Transverse colon (tissue), 4 donors: ENCODE results near the gene POLR2E. TPM values are rescaled to one million over a fixed set of nuclear protein-coding genes. Genes with fewer than 3 reads are reported as not detected.

ENCODE experiments used
- DNase-seq: peaks from one replicate; pipeline ENCODE4 v3.0.0-alpha.2; 2019
- H3K27ac ChIP-seq, 4 donors: fragments of 200-600 bp; sonication (generic); 2 replicates each; pipeline ENCODE4 v1.5.1; 2016 to 2018; ENCODE audit warnings: inconsistent platforms in 4 of 4
- H3K27me3 ChIP-seq: fragments of 200-600 bp; sonication (generic); 2 replicates; pipeline ENCODE4 v1.5.1; 2017; ENCODE audit warnings: inconsistent platforms
- H3K36me3 ChIP-seq, 4 donors: fragments of 200-600 bp; sonication (generic); 2 replicates each; pipeline ENCODE4 v1.5.1; 2017 to 2019; ENCODE audit warnings: inconsistent platforms in 4 of 4
- H3K4me1 ChIP-seq, 4 donors: fragments of 200-600 bp; sonication (generic); 2 replicates each; pipeline ENCODE4 v1.5.1; 2017 to 2020; ENCODE audit warnings: inconsistent platforms in 4 of 4
- H3K4me3 ChIP-seq, 4 donors: fragments of 200-600 bp; sonication (generic); 1 replicate in 1 of 4; 2 replicates in 3 of 4; pipeline versions ENCODE4 v1.5.1 to v1.6.1; 2017 to 2019; ENCODE audit warnings: inconsistent platforms in 4 of 4
- H3K9me3 ChIP-seq, 2 donors: fragments of 200-600 bp; sonication (generic); 2 replicates each; pipeline ENCODE4 v1.5.1; 2017 to 2019; ENCODE audit warnings: inconsistent platforms in 2 of 2
- EP300 ChIP-seq: sonication (generic); formaldehyde crosslinking; IDR thresholded peaks from one replicate; pipeline ENCODE4 v1.6.1; 2017; ENCODE audit warnings: antibody characterized with exemption, low read depth
- POLR2A ChIP-seq: fragments of 450-650 bp; IDR thresholded peaks from one replicate; pipeline ENCODE4 v1.6.1; 2016; ENCODE audit warnings: antibody characterized with exemption, mild to moderate bottlenecking, moderate library complexity
- POLR2AphosphoS5 ChIP-seq, 3 donors: sonication (generic); formaldehyde crosslinking; IDR thresholded peaks; one replicate each; pipeline ENCODE4 v1.6.1; 2016; ENCODE audit warnings: antibody characterized with exemption in 3 of 3
- WGBS, 2 donors: methylation state at CpG; one replicate each; pipeline ENCODE4 v1.1.5; 2018; ENCODE audit warnings: low coverage in 1 of 2; 5-methylcytosine and 5-hydroxymethylcytosine counted together
- in situ Hi-C, 4 donors: fragments of 200-750 bp; cut with MboI; loops; one replicate each; pipeline versions ENCODE4 v1.15.0 to v1.15.1; 2017; ENCODE audit warnings: low sequenced_read_pairs in 3 of 4, low pct_ligation_motif_present in 1 of 4, low pct_unique_long_range_greater_than_20kb in 1 of 4
- intact Hi-C: fragments of 100-400 bp; cut with DNase I; formaldehyde crosslinking; loops from one replicate; pipeline ENCODE4 v1.15.1; 2023; ENCODE audit warnings: low total_unique reads
- total RNA-seq, 4 donors: library from RNA; depleted of rRNA; stranded (reverse); fragments of >200 nt; gene quantifications; one replicate each; pipeline ENCODE4 v1.1.0, GENCODE V29; 2016
- TF ChIP-seq, protein P1 (sequence below), 5 experiments: fragments of 200-600 bp in 3 of 5; fragments of 450-650 bp in 2 of 5; sonication (generic) in 3 of 5; IDR thresholded peaks; 1 replicate in 2 of 5; 2 replicates in 3 of 5; pipeline ENCODE4 v1.5.1; 2016 to 2017; ENCODE audit warnings: antibody characterized with exemption in 5 of 5, inconsistent platforms in 3 of 5, mild to moderate bottlenecking in 2 of 5, moderate library complexity in 1 of 5

The POLR2E gene
- total RNA-seq, 4 donors from 2014 or later = 74.8 to 167 (median 103) TPM

DNA sequence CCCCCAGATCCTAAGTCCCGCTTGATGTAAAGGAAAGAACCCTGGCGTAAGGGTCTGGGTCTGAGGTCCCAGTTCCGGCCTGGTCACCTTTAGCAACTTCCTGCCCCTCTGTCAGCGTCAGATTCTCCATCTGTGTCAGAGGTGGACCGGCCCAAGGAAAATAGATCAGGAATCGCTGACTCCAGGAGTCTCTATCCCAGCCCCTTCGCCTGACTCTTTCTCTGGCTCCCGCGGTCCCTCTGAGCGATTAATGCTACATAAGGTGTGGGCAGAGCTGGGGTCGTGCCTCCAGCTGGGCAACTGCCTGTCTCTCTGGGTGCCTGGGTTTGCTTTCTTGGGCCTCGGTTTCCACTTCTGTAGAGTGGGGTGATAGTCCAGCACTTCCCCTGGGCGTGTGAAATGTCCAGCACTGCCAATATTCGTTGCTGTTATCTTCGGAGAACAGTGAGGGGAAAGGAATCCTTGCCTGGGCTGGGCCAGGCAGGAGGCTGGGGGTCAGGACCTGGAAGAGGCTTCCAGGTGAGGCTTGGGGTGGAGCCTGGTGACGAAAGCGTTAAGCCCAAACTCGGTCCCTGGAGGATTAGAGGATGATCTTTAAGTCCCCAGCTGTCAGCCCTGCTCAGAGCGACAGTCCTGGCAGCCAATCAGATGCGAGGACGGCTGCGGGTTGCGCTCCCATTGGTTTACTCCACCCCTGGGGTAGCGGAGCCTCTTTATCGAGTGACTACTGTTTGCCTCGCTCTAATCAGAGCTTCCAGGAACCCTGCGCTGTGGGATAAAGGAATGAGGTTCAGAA is 54.5 kb downstream of the POLR2E start:
- H3K27ac ChIP-seq = peak overlapping the region; percentile 72 to 81 (median 78)
- in situ Hi-C loops = no loop called here
- peak overlapping the region; percentile 23 to 55 (median 42) for H3K4me3 ChIP-seq
- H3K9me3 ChIP-seq = no peaks in the 10 kb centered on the region
- H3K36me3 ChIP-seq = peaks cover 0 to 8% (median 2%) of the 10 kb centered on the region in 4 donors
- H3K4me1 ChIP-seq = peaks cover 29 to 55% (median 34%) of the 10 kb centered on the region in 4 donors
- intact Hi-C loops = no loop called here
- H3K27me3 ChIP-seq = no peaks in the 10 kb centered on the region
- peak; percentile 94 for DNase-seq
- WGBS, 2 donors = 1% methylated on average over 27 of the region's 27 CpGs; no CpG with 5 or more reads in 1 of the 2 donors
- TF ChIP-seq, protein P1, sequence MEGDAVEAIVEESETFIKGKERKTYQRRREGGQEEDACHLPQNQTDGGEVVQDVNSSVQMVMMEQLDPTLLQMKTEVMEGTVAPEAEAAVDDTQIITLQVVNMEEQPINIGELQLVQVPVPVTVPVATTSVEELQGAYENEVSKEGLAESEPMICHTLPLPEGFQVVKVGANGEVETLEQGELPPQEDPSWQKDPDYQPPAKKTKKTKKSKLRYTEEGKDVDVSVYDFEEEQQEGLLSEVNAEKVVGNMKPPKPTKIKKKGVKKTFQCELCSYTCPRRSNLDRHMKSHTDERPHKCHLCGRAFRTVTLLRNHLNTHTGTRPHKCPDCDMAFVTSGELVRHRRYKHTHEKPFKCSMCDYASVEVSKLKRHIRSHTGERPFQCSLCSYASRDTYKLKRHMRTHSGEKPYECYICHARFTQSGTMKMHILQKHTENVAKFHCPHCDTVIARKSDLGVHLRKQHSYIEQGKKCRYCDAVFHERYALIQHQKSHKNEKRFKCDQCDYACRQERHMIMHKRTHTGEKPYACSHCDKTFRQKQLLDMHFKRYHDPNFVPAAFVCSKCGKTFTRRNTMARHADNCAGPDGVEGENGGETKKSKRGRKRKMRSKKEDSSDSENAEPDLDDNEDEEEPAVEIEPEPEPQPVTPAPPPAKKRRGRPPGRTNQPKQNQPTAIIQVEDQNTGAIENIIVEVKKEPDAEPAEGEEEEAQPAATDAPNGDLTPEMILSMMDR (IDR thresholded peaks at IDR 0.05) = no peak
- TF ChIP-seq EP300 (no peak), POLR2AphosphoS5 (IDR thresholded peaks at IDR 0.05) (no peak), POLR2A (no peak)

DNA sequence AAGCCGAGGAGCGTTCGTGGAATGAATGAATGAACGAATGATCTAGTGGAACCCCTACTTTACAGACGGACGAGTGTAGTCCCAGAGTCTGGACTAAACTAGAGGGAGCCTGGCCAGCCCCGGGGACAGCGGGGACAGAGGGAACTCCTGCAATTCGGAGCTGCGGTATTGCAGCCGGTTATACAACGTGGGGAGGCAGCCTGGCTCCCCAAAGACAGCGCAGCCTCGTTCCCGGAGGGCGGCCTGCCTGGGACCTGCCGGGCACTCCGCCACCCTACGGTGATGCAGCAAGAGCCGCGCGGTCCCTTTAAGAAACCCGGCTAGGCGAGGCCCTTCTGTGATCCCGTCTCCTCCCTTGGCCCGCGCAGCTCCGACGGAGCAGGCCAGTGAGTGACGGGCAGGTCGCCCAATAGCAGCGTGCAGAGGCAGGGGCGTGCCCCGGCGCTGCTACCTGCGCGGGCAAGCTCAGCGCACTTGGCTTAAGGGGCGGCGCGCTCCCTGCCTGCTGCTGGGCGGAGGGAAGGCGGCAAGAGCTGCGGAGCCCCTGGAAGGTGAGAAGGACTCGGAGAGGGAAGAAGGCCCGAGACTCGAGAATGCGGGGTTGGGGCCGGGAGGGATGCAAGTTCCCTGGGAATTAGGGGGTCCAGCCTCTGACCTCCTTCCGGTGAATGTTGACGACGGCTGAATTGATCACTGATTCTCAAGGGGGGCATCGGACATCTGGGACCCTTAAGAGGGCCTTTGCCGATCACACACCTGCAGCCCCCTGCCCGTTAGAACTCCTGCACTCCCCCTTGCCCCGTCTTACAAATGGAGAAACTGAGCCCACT is 55.3 kb downstream of the POLR2E start, which contains the start of gene ABCA7:
Gene ABCA7 (plus strand): TSS at position 462 of the 830 bp plus-strand sequence. CDS start 1,255 bp downstream, outside the sequence.
- in situ Hi-C loops (no loop called here), intact Hi-C loops (no loop called here)
- H3K4me3 ChIP-seq = peak within 1 kb of the TSS; percentile 23 to 55 (median 42)
- H3K4me1 ChIP-seq = peaks cover 29 to 55% (median 34%) of the 10 kb centered on the region in 4 donors
- WGBS, 2 donors = 2% methylated on average over 56 of the region's 56 CpGs; no CpG with 5 or more reads in 1 of the 2 donors
- DNase-seq = peak; percentile 99
- no peaks in the 10 kb centered on the region for H3K9me3 ChIP-seq
- peak within 1 kb of the TSS; percentile 72 to 81 (median 78) for H3K27ac ChIP-seq
- H3K27me3 ChIP-seq = no peaks in the 10 kb centered on the region
- TF ChIP-seq EP300 (no peak), POLR2A (peak; percentile 81), POLR2AphosphoS5 (IDR thresholded peaks at IDR 0.05) (peak; percentile 90 to 96 (median 90))
- TF ChIP-seq, protein P1 (IDR thresholded peaks at IDR 0.05) = no peak
- peaks cover 0 to 8% (median 4%) of the 10 kb centered on the region in 4 donors for H3K36me3 ChIP-seq

DNA sequence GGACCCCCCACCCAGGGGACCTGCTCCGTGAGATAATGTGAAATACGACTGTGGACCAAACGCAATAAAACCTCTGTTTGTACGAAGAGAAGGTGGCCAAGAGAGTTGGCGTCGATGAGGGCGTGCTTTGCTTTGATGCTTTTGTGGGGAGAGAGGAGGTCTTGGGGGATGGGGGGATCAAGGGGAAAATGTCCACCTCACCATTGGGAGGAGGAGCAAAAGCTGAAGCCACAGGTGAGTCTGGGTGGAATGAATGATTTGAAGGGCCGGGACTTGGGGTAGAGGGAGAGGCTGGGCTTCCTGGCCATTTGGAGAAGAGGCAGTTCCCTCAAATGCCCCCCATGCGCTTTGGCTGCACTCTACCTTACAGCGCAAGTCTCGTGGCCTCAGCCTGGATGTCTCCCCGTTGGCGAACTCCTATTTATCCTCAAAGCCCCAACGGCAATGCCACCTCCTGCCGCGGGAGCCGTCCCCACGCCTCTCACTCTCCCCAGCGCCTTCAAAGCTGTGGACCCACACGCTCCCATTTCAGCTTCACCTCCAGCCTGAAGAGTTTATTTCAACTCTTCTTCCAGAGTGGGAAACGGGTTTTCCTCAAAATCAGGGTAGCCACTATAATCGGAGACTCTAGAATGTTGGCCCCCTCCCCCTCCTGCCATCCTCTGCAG is 56.1 kb downstream of the POLR2E start:
- Histone ChIP-seq H3K27me3 (no peaks in the 10 kb centered on the region), H3K4me1 (peaks cover 29 to 55% (median 34%) of the 10 kb centered on the region in 4 donors), H3K36me3 (peaks cover 0 to 8% (median 4%) of the 10 kb centered on the region in 4 donors), H3K4me3 (peak overlapping the region in 2 of 4 donors; percentile 52 to 55), H3K27ac (peak overlapping the region; percentile 72 to 81 (median 78)), H3K9me3 (no peaks in the 10 kb centered on the region)
- in situ Hi-C loops = no loop called here
- 61 to 81% methylated on average over 5 to 22 of the region's 22 CpGs for WGBS, 2 donors
- intact Hi-C loops = no loop called here
- no peak for DNase-seq
- no peak for TF ChIP-seq POLR2AphosphoS5 (IDR thresholded peaks at IDR 0.05)
- TF ChIP-seq EP300 = no peak
- TF ChIP-seq POLR2A = no peak

DNA sequence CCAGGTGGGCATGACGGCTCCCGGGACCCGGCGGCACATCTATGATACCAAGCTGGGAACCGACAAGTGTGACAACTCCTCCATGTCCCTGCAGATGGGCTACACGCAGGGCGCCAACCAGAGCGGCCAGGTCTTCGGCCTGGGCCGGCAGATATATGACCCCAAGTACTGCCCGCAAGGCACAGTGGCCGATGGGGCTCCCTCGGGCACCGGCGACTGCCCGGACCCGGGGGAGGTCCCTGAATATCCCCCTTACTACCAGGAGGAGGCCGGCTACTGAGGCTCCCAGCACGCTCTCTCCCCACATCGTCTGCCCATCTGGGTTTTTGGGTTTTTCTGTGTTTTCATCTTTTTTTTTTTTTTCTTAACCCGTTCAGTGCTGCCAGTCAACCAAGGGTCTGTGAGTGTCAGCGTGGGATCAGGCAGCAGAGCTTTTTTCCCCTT is 57.5 kb downstream of the POLR2E start:
- WGBS, 2 donors = 66% methylated on average over 22 of the region's 22 CpGs; no CpG with 5 or more reads in 1 of the 2 donors
- DNase-seq = peak; percentile 13
- H3K36me3 ChIP-seq = peaks cover 0 to 8% (median 4%) of the 10 kb centered on the region in 4 donors
- in situ Hi-C loops (no loop called here), intact Hi-C loops (no loop called here)
- no peak overlapping the region for H3K4me3 ChIP-seq
- H3K4me1 ChIP-seq = peaks cover 26 to 47% (median 29%) of the 10 kb centered on the region in 4 donors
- H3K27me3 ChIP-seq = no peaks in the 10 kb centered on the region
- H3K27ac ChIP-seq = peak overlapping the region; percentile 18 to 79 (median 56)
- H3K9me3 ChIP-seq = no peaks in the 10 kb centered on the region
- TF ChIP-seq POLR2AphosphoS5 (IDR thresholded peaks at IDR 0.05) (no peak), EP300 (no peak), POLR2A (no peak)
- TF ChIP-seq, protein P1 (IDR thresholded peaks at IDR 0.05) = no peak
